Neural cell (in vitro differentiated cells): Measurements from ENCODE around the gene ATXN2.

Experiments used
- CTCF ChIP-seq: fragments of 450-650 bp; IDR thresholded peaks from 2 replicates; pipeline ENCODE4 v1.5.1; 2014; ENCODE audit warnings: antibody characterized with exemption, mild to moderate bottlenecking, moderate library complexity; ENCODE audit not compliant: poor library complexity, severe bottlenecking
- EZH2 ChIP-seq: fragments of 200-600, 300-800 bp; shearing (Covaris generic), sonication (generic); IDR thresholded peaks from 2 replicates; pipeline ENCODE4 v1.6.1; 2014; ENCODE audit warnings: antibody characterized with exemption, low read length, borderline replicate concordance, mild to moderate bottlenecking; ENCODE audit not compliant: insufficient read depth, poor library complexity, severe bottlenecking
- POLR2AphosphoS5 ChIP-seq: IDR thresholded peaks from 2 replicates; pipeline ENCODE4 v1.6.1; 2012

- TF ChIP-seq CTCF: no peak
- TF ChIP-seq POLR2AphosphoS5: no peak
- no peak for TF ChIP-seq EZH2
Measured at GRCh38 chr12:111410431-111411184, 188.5 kb downstream of the ATXN2 start.
